SU-DHL-6 (cell line): ENCODE data around the gene COQ10B.

Experiments
- CTCF ChIP-seq: fragments of 200-600 bp; sonication (generic); IDR thresholded peaks from one replicate; pipeline ENCODE4 v1.5.1; 2017; ENCODE audit warnings: antibody characterized with exemption, mild to moderate bottlenecking, low read length, moderate library complexity; ENCODE audit not compliant: insufficient read depth, poor library complexity, severe bottlenecking
- EZH2phosphoT487 ChIP-seq: fragments of 200-600 bp; sonication (generic), shearing (Covaris generic); conservative IDR thresholded peaks from 2 replicates; pipeline ENCODE4 v1.6.1; 2018; ENCODE audit warnings: mild to moderate bottlenecking, antibody characterized with exemption, low read length, moderate library complexity, mixed read lengths

- TF ChIP-seq CTCF (no peak), EZH2phosphoT487 (no peak)
Observed at GRCh38 chr2:197464175-197464574, 10.8 kb downstream of the COQ10B start.
